H9 (cell line): ENCODE data around the gene LMTK3. TPM values are rescaled to one million over a fixed set of nuclear protein-coding genes. Genes with fewer than 3 reads are reported as not detected.

ENCODE experiments used
- DNase-seq: peaks from one replicate; pipeline ENCODE4 v3.0.0-alpha.2; 2017
- H2AFZ ChIP-seq: one replicate; pipeline ENCODE4 v1.6.1; 2013; ENCODE audit warnings: mild to moderate bottlenecking, low read length, control low read depth, moderate library complexity
- H2AK5ac ChIP-seq: 2 replicates; pipeline ENCODE4 v1.6.1; 2013; ENCODE audit warnings: low read length, control low read depth, mixed read lengths; ENCODE audit not compliant: insufficient read length
- H2BK120ac ChIP-seq: one replicate; pipeline ENCODE4 v1.6.1; 2013; ENCODE audit warnings: low read depth, mild to moderate bottlenecking, low read length, control low read depth, inconsistent platforms; ENCODE audit not compliant: poor library complexity, severe bottlenecking
- H2BK12ac ChIP-seq: 2 replicates; pipeline ENCODE4 v1.6.1; 2013; ENCODE audit warnings: low read length, control low read depth, mixed read lengths, low read depth; ENCODE audit not compliant: insufficient read length
- H2BK15ac ChIP-seq: 2 replicates; pipeline ENCODE4 v1.6.1; 2013; ENCODE audit warnings: low read depth, low read length, control low read depth
- H2BK20ac ChIP-seq: one replicate; pipeline ENCODE4 v1.6.1; 2013; ENCODE audit warnings: low read depth, mild to moderate bottlenecking, low read length, control low read depth, inconsistent platforms; ENCODE audit not compliant: poor library complexity, severe bottlenecking
- H2BK5ac ChIP-seq: 2 replicates; pipeline ENCODE4 v1.6.1; 2013; ENCODE audit warnings: low read length, control low read depth, mixed read lengths; ENCODE audit not compliant: insufficient read length
- H3K14ac ChIP-seq: 2 replicates; pipeline ENCODE4 v1.6.1; 2013; ENCODE audit warnings: low read length, control low read depth; ENCODE audit not compliant: insufficient read depth
- H3K18ac ChIP-seq: 2 replicates; pipeline ENCODE4 v1.6.1; 2013; ENCODE audit warnings: low read depth, mild to moderate bottlenecking, mixed read lengths, low read length, control low read depth; ENCODE audit not compliant: insufficient read length
- H3K23ac ChIP-seq: 2 replicates; pipeline ENCODE4 v1.6.1; 2013; ENCODE audit warnings: low read length, control low read depth, mixed read lengths, low read depth; ENCODE audit not compliant: insufficient read length
- H3K23me2 ChIP-seq: 2 replicates; pipeline ENCODE4 v1.6.1; 2013; ENCODE audit warnings: low read depth, mild to moderate bottlenecking, mixed read lengths, low read length, control low read depth; ENCODE audit not compliant: insufficient read length, poor library complexity, severe bottlenecking
- H3K27ac ChIP-seq: 2 replicates; pipeline ENCODE4 v1.5.1; 2013; ENCODE audit warnings: low read length, control low read depth, mixed read lengths, low read depth; ENCODE audit not compliant: insufficient read length
- H3K27me3 ChIP-seq: 2 replicates; pipeline ENCODE4 v1.6.1; 2013; ENCODE audit warnings: low read length, control low read depth, inconsistent platforms; ENCODE audit not compliant: insufficient read depth
- H3K4ac ChIP-seq: 2 replicates; pipeline ENCODE4 v1.6.1; 2013; ENCODE audit warnings: low read depth, mild to moderate bottlenecking, control low read depth, inconsistent platforms, low read length, moderate library complexity
- H3K4me1 ChIP-seq: 2 replicates; pipeline ENCODE4 v1.6.1; 2013; ENCODE audit warnings: low read length, control low read depth, inconsistent platforms; ENCODE audit not compliant: insufficient read depth
- H3K4me2 ChIP-seq: 2 replicates; pipeline ENCODE4 v1.6.1; 2013; ENCODE audit warnings: low read length, control low read depth, mixed read lengths; ENCODE audit not compliant: insufficient read length, insufficient read depth
- H3K56ac ChIP-seq: 2 replicates; pipeline ENCODE4 v1.6.1; 2013; ENCODE audit warnings: low read depth, mild to moderate bottlenecking, mixed read lengths, low read length, control low read depth; ENCODE audit not compliant: insufficient read length
- H3K79me1 ChIP-seq: 2 replicates; pipeline ENCODE4 v1.6.1; 2013; ENCODE audit warnings: low read depth, mild to moderate bottlenecking, moderate library complexity, low read length, control low read depth, inconsistent platforms; ENCODE audit not compliant: insufficient read depth, poor library complexity, severe bottlenecking
- H3K79me2 ChIP-seq: 2 replicates; pipeline ENCODE4 v1.6.1; 2013; ENCODE audit warnings: low read length, control low read depth, inconsistent platforms; ENCODE audit not compliant: insufficient read depth
- H3K9ac ChIP-seq: 2 replicates; pipeline ENCODE4 v1.6.1; 2013; ENCODE audit warnings: low read length, control low read depth, mixed read lengths; ENCODE audit not compliant: insufficient read length; ENCODE audit errors: extremely low read depth
- H3K9me3 ChIP-seq: one replicate; pipeline ENCODE4 v1.6.1; 2013; ENCODE audit warnings: low read depth, low read length, inconsistent platforms; ENCODE audit not compliant: control insufficient read depth
- H3T11ph ChIP-seq: one replicate; pipeline ENCODE4 v1.6.1; 2013; ENCODE audit warnings: mild to moderate bottlenecking, low read length, control low read depth, inconsistent platforms
- H4K20me1 ChIP-seq: one replicate; pipeline ENCODE4 v1.6.1; 2013; ENCODE audit not compliant: control insufficient read depth, insufficient read length, insufficient read depth
- H4K5ac ChIP-seq: 2 replicates; pipeline ENCODE4 v1.6.1; 2013; ENCODE audit warnings: low read depth, mild to moderate bottlenecking, mixed read lengths, low read length, control low read depth; ENCODE audit not compliant: insufficient read length
- H4K8ac ChIP-seq: replicated peaks from 2 replicates; pipeline ENCODE4 v1.6.1; 2013; ENCODE audit warnings: low read length, control low read depth, mixed read lengths, low read depth; ENCODE audit not compliant: insufficient read length
- H4K91ac ChIP-seq: 2 replicates; pipeline ENCODE4 v1.6.1; 2013; ENCODE audit warnings: low read depth, mild to moderate bottlenecking, moderate library complexity, mixed read lengths, low read length, control low read depth; ENCODE audit not compliant: insufficient read length
- H3K27ac Mint-ChIP-seq, 3 experiments: 2 replicates in 2 of 3; 3 replicates in 1 of 3; pipeline ENCODE4 v1.8.0; 2020 to 2021; ENCODE audit warnings: mixed read lengths in 3 of 3, mild to moderate bottlenecking in 1 of 3, moderate library complexity in 1 of 3
- H3K27me3 Mint-ChIP-seq: 2 replicates; pipeline ENCODE4 v1.8.0; 2021; ENCODE audit warnings: low read depth, mild to moderate bottlenecking, moderate library complexity, mixed read lengths
- H3K36me3 Mint-ChIP-seq, 3 experiments: 2 replicates in 2 of 3; 3 replicates in 1 of 3; pipeline ENCODE4 v1.8.0; 2020 to 2021; ENCODE audit warnings: low read depth in 3 of 3, mixed read lengths in 3 of 3; ENCODE audit not compliant: insufficient read depth in 1 of 3
- H3K4me1 Mint-ChIP-seq, 2 experiments: 2 replicates each; pipeline ENCODE4 v1.8.0; 2020; ENCODE audit warnings: mixed read lengths in 2 of 2
- H3K4me3 Mint-ChIP-seq, 2 experiments: 2 replicates in 1 of 2; 3 replicates in 1 of 2; pipeline ENCODE4 v1.8.0; 2020 to 2021; ENCODE audit warnings: mild to moderate bottlenecking in 2 of 2, mixed read lengths in 2 of 2, moderate library complexity in 1 of 2
- H3K9me3 Mint-ChIP-seq, 2 experiments: 2 replicates in 1 of 2; 3 replicates in 1 of 2; pipeline ENCODE4 v1.8.0; 2020; ENCODE audit warnings: mild to moderate bottlenecking in 2 of 2, mixed read lengths in 2 of 2, moderate library complexity in 1 of 2
- CTCF ChIP-seq: fragments of 200-600 bp; sonication (generic); conservative IDR thresholded peaks from 3 replicates; pipeline ENCODE4 v1.8.0; 2021; ENCODE audit warnings: antibody characterized with exemption, mild to moderate bottlenecking
- WGBS: extraction: QIAGEN DNeasy Blood & Tissue Kit; methylation state at CpG from one replicate; pipeline ENCODE4 v1.1.7; 2013; ENCODE audit warnings: missing lambda C conversion rate, low lambda C conversion rate, mixed read lengths; ENCODE audit not compliant: insufficient read length; ENCODE audit errors: extremely low coverage; 5-methylcytosine and 5-hydroxymethylcytosine counted together
- total RNA-seq: library from RNA; stranded (reverse); gene quantifications from 2 replicates; pipeline ENCODE4 v1.2.1, GENCODE V29; 2021

Gene LMTK3
- total RNA-seq, 1 experiment from 2014 or later: 14.4 TPM

- Histone ChIP-seq H2BK5ac (no peak overlapping the region), H3K14ac (no peak overlapping the region), H3K18ac (no peak overlapping the region), H4K20me1 (no peaks in the 10 kb centered on the region), H3K79me1 (peaks cover 2% of the 10 kb centered on the region), H3K4ac (no peak overlapping the region), H2BK15ac (no peak overlapping the region), H2BK120ac (no peak overlapping the region), H3K4me1 (no peaks in the 10 kb centered on the region), H4K5ac (no peak overlapping the region), H2AK5ac (no peak overlapping the region), H4K8ac (no peak overlapping the region), H2AFZ (no peak overlapping the region), H3K27ac (no peak overlapping the region), H3K79me2 (no peaks in the 10 kb centered on the region; the same call in 1 of the 2 replicates), H3K23me2 (no peaks in the 10 kb centered on the region), H3K9me3 (no peaks in the 10 kb centered on the region), H3T11ph (no peak overlapping the region), H3K23ac (no peak overlapping the region), H2BK20ac (no peak overlapping the region), H3K9ac (no peak overlapping the region), H3K4me2 (no peak overlapping the region), H2BK12ac (no peak overlapping the region), H3K56ac (no peak overlapping the region), H3K27me3 (no peaks in the 10 kb centered on the region), H4K91ac (no peak overlapping the region)
- Mint-ChIP-seq H3K4me3 (peak overlapping the region in 1 of 2 experiments; percentile 84; a peak in 2 of 5 replicates), H3K27ac (no peak overlapping the region), H3K4me1 (peaks cover 6 to 16% of the 10 kb centered on the region in 2 experiments), H3K36me3 (peaks cover 51 to 70% (median 65%) of the 10 kb centered on the region in 3 experiments), H3K27me3 (no peaks in the 10 kb centered on the region), H3K9me3 (no peaks in the 10 kb centered on the region; a peak in 2 of 5 replicates)
- WGBS: no CpG with 5 or more reads among the region's 4 CpGs
- DNase-seq: no peak
- no peak for TF ChIP-seq CTCF
Measured at GRCh38 chr19:48471836-48472235, 39.8 kb downstream of the LMTK3 start.
